SU-DHL-6 (cell line): ENCODE results near the gene SPDYE2.
"Not testable (repeated sequence)": the region's sequence is repeated elsewhere in the genome, so short reads cannot be mapped to it uniquely, and the experiment has no call there.

Source experiments
- H2AFZ ChIP-seq: fragments of 200-600 bp; sonication (generic); 2 replicates; pipeline ENCODE4 v1.6.1; 2014; ENCODE audit warnings: low read depth, mild to moderate bottlenecking, moderate library complexity, mixed read lengths, antibody characterized with exemption, low read length; ENCODE audit not compliant: severe bottlenecking
- H3F3A ChIP-seq: fragments of 200-600 bp; shearing (Covaris generic); 2 replicates; pipeline ENCODE4 v1.6.0; 2016; ENCODE audit warnings: antibody characterized with exemption, mild to moderate bottlenecking; ENCODE audit not compliant: insufficient read depth
- H3K27ac ChIP-seq: fragments of 200-600 bp; sonication (generic); 2 replicates; pipeline ENCODE4 v1.5.1; 2016; ENCODE audit warnings: low read depth, mild to moderate bottlenecking, low read length, moderate library complexity, mixed read lengths
- H3K27me3 ChIP-seq: fragments of 200-600 bp; sonication (generic), shearing (Covaris generic); 2 replicates; pipeline ENCODE4 v1.6.0; 2014; ENCODE audit warnings: mild to moderate bottlenecking, low read length
- H3K36me3 ChIP-seq: fragments of 200-600 bp; sonication (generic); 2 replicates; pipeline ENCODE4 v1.6.1; 2014; ENCODE audit warnings: mild to moderate bottlenecking, low read length, mixed read lengths
- H3K4me2 ChIP-seq: fragments of 300-600, 200-600 bp; shearing (Covaris generic), sonication (generic); 2 replicates; pipeline ENCODE4 v1.6.0; 2014; ENCODE audit warnings: low read length, low read depth, mild to moderate bottlenecking; ENCODE audit not compliant: poor library complexity, severe bottlenecking
- H3K4me3 ChIP-seq: fragments of 200-600 bp; sonication (generic); 2 replicates; pipeline ENCODE4 v1.5.1; 2014; ENCODE audit warnings: antibody characterized with exemption, low read length, mild to moderate bottlenecking, mixed read lengths; ENCODE audit not compliant: insufficient read depth, poor library complexity, severe bottlenecking
- H3K79me2 ChIP-seq: fragments of 200-600 bp; sonication (generic); 2 replicates; pipeline ENCODE4 v1.6.1; 2014; ENCODE audit warnings: mild to moderate bottlenecking, low read length, moderate library complexity; ENCODE audit not compliant: insufficient read depth
- H3K9ac ChIP-seq: fragments of 200-600 bp; sonication (generic); 2 replicates; pipeline ENCODE4 v1.7.0; 2014; ENCODE audit warnings: mild to moderate bottlenecking, low read length
- H3K9me2 ChIP-seq: fragments of 200-600 bp; sonication (generic); replicated peaks from 2 replicates; pipeline ENCODE4 v1.6.1; 2014; ENCODE audit warnings: low read length; ENCODE audit not compliant: insufficient read depth
- H3K9me3 ChIP-seq: fragments of 200-600 bp; sonication (generic); 2 replicates; pipeline ENCODE4 v1.6.1; 2014; ENCODE audit warnings: low read length, mixed read lengths; ENCODE audit not compliant: insufficient read depth
- H4K20me1 ChIP-seq: fragments of 200-600 bp; sonication (generic); 2 replicates; pipeline ENCODE4 v1.6.1; 2014; ENCODE audit warnings: low read depth, mild to moderate bottlenecking, antibody characterized with exemption, low read length, moderate library complexity, mixed read lengths

SPDYE2 gene

DNA sequence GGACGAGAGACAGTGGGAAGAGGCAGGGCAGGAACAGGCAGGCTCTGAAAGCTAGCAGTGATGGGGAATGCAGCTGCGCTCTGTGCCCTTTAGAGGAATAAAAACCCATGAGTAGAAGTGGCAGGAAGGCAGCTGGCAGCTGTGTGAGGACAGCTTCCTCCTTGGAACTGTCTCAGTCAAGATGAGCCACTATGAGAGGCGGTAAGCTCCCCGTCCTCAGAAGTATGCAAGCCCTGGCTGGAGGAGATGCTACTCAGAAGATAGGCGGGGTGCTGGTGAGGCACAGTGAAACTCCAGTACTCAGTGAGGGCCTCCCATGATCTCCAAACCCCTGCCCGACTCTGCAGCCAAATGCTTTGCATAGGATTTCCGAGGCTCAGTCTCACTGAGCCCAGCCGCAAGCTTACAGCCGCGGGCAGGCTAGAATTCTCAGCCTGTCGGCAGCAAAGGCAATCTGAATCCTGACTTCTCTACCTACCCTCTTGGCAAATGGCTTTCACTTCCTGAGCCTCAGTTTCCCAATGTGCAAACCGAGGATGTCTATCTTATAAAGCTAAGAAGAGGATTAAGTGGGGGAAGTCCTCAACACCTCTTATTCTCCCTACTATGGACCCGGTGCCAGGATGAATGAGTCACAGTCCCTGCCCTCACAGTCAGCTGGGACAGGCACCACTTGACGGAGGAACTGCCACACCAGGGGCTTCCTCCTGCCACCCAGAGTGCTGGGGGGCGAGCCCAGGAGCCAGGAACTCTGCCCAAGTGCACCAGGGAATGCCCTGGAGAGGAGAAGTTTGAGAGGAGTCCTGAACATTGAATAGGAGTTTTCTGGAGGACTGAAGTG lies 35.9 kb upstream of the SPDYE2 start:
- H3K4me2 ChIP-seq, H3K27ac ChIP-seq, H3K9me2 ChIP-seq, H2AFZ ChIP-seq, H4K20me1 ChIP-seq, H3K27me3 ChIP-seq, H3K9me3 ChIP-seq, H3K9ac ChIP-seq, H3F3A ChIP-seq, H3K36me3 ChIP-seq, H3K79me2 ChIP-seq, H3K4me3 ChIP-seq: not testable (repeated sequence)

GRCh38 chr7:102515889-102516288 lies 35.1 kb upstream of the SPDYE2 start:
- not testable (repeated sequence) for H3K27me3 ChIP-seq, H2AFZ ChIP-seq, H3K9ac ChIP-seq, H3K4me3 ChIP-seq, H3K9me3 ChIP-seq, H3K36me3 ChIP-seq, H3K4me2 ChIP-seq, H4K20me1 ChIP-seq, H3K9me2 ChIP-seq, H3F3A ChIP-seq, H3K79me2 ChIP-seq, H3K27ac ChIP-seq

GRCh38 chr7:102516951-102517350 lies 34.1 kb upstream of the SPDYE2 start:
- H3K27ac ChIP-seq, H3K4me3 ChIP-seq, H3K9me2 ChIP-seq: not testable (repeated sequence)

GRCh38 chr7:102517550-102518147 lies 33.4 kb upstream of the SPDYE2 start, which contains the start of gene RASA4B:
RASA4B (minus strand) TSS chr7:102517777; CDS start chr7:102517710, 67 bp downstream.
- 0 out of 2 replicates have a peak within 1 kb of the TSS, but pooled peaks have one; percentile 24 for H3K9ac ChIP-seq
- not testable (repeated sequence) for H3K9me3 ChIP-seq, H3K9me2 ChIP-seq, H3K36me3 ChIP-seq, H3K79me2 ChIP-seq, H3F3A ChIP-seq, H3K27ac ChIP-seq, H3K27me3 ChIP-seq, H4K20me1 ChIP-seq, H2AFZ ChIP-seq
- H3K4me2 ChIP-seq, result peak within 1 kb of the TSS; percentile 41
- peak within 1 kb of the TSS; percentile 43 for H3K4me3 ChIP-seq

More at GRCh38 chr7:102516951-102517350, 34.1 kb upstream of the SPDYE2 start:
- H4K20me1 ChIP-seq, H3K9ac ChIP-seq, H3K9me3 ChIP-seq, H3F3A ChIP-seq, H3K27me3 ChIP-seq, H3K36me3 ChIP-seq, H3K4me2 ChIP-seq, H2AFZ ChIP-seq, H3K79me2 ChIP-seq: not testable (repeated sequence)

GRCh38 chr7:102520797-102521196 lies 30.2 kb upstream of the SPDYE2 start:
- H3K36me3 ChIP-seq, H3K9me2 ChIP-seq, H3K27ac ChIP-seq, H4K20me1 ChIP-seq, H2AFZ ChIP-seq, H3K27me3 ChIP-seq, H3K4me2 ChIP-seq, H3F3A ChIP-seq, H3K9me3 ChIP-seq, H3K4me3 ChIP-seq, H3K79me2 ChIP-seq, H3K9ac ChIP-seq: not testable (repeated sequence)

DNA sequence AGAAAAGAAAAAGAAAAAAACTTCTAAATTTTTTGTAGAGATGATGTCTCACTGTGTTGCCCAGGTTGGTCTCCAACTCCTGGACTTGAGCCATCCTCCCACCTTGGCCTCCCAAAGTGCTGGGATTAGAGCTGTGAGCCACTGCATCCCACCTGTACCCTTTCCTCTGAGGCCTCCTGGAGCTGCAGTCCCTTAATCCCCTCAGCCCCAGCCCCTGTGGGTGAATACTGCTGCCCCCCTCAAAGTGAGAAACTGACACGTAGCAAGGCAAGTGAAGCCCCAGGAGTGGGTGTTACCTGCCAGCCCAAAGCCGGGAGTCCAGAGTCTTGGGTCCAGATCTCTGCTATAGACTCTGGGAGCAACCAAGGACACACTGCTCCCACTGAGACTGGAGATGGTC lies 26.2 kb upstream of the SPDYE2 start:
- not testable (repeated sequence) for H3K27ac ChIP-seq, H3K9me2 ChIP-seq, H2AFZ ChIP-seq, H3K27me3 ChIP-seq, H3K4me2 ChIP-seq, H3K4me3 ChIP-seq, H3K79me2 ChIP-seq, H3K36me3 ChIP-seq, H3K9ac ChIP-seq, H3F3A ChIP-seq, H4K20me1 ChIP-seq, H3K9me3 ChIP-seq

GRCh38 chr7:102527182-102527581 lies 23.8 kb upstream of the SPDYE2 start:
- not testable (repeated sequence) for H3K4me2 ChIP-seq, H3K9me3 ChIP-seq, H3K36me3 ChIP-seq, H3K27me3 ChIP-seq, H3K9me2 ChIP-seq, H3F3A ChIP-seq, H3K79me2 ChIP-seq, H2AFZ ChIP-seq, H3K4me3 ChIP-seq, H4K20me1 ChIP-seq, H3K27ac ChIP-seq, H3K9ac ChIP-seq
